ENCODE measurements around the gene C13orf46. TPM values are rescaled to one million over a fixed set of nuclear protein-coding genes. Genes with fewer than 3 reads are reported as not detected.

The C13orf46 gene
- total RNA-seq, 4 donors from 2014 or later: 0.17 to 0.94 (median 0.44) TPM; not detected in 1

DNA sequence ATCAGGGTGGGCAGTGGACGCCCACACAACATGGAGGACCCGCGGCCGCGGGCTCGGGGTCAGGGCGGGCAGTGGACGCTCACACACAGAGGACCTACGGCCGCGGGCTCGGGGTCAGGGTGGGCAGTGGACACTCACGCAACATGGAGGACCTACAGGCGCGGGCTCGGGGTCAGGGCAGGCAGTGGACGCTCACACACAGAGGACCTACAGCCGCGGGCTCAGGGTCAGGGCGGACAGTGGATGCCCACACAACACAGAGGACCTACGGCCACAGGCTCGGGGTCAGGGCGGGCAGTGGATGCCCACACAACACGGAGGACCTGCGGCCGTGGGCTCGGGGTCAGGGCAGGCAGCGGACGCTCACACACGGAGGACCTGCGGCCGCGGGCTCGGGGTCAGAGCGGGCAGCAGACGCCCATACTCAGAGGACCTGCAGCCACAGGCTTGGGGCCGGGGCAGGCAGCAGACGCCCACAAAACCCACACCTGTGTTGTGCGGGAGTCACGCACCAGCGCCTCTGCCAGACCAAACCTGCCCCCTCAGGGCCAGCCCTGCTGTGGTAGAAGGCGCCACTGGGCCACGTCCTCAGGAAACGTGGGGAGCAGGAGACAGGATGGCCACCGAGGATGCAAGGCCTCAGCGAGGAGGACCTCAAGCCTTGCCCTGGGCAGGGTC, 27.6 kb upstream of the C13orf46 start:
- TF ChIP-seq, protein P1, sequence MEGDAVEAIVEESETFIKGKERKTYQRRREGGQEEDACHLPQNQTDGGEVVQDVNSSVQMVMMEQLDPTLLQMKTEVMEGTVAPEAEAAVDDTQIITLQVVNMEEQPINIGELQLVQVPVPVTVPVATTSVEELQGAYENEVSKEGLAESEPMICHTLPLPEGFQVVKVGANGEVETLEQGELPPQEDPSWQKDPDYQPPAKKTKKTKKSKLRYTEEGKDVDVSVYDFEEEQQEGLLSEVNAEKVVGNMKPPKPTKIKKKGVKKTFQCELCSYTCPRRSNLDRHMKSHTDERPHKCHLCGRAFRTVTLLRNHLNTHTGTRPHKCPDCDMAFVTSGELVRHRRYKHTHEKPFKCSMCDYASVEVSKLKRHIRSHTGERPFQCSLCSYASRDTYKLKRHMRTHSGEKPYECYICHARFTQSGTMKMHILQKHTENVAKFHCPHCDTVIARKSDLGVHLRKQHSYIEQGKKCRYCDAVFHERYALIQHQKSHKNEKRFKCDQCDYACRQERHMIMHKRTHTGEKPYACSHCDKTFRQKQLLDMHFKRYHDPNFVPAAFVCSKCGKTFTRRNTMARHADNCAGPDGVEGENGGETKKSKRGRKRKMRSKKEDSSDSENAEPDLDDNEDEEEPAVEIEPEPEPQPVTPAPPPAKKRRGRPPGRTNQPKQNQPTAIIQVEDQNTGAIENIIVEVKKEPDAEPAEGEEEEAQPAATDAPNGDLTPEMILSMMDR (IDR thresholded peaks at IDR 0.05; ENCODE audit: low read depth): no peak

DNA sequence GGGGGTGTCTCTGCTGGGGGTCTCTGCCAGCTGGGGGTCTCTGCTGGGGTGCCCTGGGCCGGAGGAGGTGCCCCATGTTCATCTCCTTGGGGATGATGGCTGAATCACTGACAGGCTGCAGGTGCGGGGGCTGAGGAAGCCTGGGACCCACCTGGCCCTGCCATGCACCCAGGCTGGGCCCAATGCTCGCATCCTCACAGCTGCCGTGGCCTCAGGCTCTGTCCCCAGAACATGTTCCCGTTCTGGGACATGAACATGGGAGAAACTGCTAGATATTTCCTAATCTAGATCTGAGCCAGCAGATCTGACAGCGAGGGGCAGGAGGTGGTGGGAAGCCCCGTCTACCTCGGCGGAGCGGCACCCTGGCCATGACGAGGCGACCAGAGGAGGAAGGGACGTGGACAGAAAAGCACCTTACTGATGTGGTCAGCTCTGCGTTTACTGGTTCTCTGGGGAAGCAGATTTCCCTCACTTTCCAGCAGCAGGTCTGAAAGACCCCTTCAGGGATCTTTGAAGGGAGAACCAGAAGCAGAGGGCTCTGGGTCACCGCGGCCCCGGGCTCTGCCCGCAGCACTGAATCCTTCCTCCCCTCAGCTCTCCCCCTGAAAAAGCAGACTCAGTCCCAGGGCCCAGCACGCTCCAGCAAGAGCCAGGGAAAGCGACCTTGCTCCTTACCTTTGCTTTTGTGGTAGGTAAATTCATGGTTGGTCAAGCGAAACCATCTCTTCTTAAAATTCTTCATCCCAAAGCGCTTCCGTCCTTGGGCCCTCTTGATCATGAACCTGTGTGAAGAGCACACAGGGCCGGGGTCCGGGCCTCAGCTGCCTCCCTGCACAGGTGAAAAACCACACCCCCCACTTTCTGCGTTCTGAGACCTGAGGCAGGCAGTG, 26.5 kb upstream of the C13orf46 start:
- TF ChIP-seq, protein P1 (IDR thresholded peaks at IDR 0.05; ENCODE audit: low read depth): no peak

DNA sequence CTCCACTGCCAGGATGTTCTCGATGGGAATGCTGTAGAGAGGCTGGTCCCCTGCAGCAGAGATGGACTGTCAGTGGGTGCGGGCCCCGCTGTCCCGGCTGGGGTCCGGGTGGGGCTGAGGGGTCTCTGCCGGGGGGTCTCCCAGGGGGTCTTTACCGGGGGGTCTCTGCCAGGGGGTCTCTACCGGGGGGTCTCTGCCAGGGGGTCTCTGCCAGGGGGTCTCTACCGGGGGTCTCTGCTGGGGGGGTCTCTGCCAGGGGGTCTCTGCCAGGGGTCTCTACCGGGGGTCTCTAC, 25.7 kb upstream of the C13orf46 start:
- TF ChIP-seq, protein P1 (IDR thresholded peaks at IDR 0.05; ENCODE audit: low read depth): no peak

DNA sequence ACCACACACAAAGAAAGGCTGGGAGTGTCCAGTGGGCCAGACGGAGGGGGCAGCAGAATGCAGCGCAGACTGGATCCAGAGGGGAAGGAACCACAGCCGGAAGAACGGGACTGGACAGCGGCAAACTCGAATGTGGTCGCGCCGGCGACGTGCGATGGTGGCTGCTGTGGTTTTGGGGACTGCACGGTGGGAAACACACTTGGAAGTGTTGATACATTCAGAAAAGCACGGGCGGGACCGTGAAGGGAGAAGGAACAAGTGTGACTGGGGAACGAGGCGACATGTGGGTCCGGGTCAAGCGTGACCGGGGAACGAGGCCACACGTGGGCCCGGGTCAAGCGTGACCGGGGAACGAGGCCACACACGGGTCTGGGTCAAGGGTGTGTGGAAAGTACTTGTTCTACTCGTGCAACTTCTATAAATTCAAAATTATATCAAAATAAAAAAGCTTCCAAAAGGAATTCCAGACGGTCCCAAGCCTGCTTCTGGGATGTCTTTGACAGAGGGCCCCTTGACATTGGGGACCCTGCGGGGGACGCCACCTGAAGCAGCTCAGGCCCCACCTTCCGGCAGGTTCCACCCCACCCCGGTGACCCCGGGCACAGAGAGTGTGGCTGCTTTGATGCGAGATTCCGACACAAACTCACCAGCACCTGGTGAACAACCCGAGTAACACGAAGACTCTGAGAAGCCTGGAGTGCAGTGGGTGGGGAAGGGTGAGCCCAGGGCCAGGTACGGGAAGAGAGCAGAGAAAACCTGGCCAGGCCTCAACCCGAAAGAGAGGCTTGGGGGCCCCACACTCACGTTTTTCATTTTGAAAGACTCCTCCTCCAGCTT, 25.1 kb upstream of the C13orf46 start:
- TF ChIP-seq, protein P1 (IDR thresholded peaks at IDR 0.05; ENCODE audit: low read depth): no peak

DNA sequence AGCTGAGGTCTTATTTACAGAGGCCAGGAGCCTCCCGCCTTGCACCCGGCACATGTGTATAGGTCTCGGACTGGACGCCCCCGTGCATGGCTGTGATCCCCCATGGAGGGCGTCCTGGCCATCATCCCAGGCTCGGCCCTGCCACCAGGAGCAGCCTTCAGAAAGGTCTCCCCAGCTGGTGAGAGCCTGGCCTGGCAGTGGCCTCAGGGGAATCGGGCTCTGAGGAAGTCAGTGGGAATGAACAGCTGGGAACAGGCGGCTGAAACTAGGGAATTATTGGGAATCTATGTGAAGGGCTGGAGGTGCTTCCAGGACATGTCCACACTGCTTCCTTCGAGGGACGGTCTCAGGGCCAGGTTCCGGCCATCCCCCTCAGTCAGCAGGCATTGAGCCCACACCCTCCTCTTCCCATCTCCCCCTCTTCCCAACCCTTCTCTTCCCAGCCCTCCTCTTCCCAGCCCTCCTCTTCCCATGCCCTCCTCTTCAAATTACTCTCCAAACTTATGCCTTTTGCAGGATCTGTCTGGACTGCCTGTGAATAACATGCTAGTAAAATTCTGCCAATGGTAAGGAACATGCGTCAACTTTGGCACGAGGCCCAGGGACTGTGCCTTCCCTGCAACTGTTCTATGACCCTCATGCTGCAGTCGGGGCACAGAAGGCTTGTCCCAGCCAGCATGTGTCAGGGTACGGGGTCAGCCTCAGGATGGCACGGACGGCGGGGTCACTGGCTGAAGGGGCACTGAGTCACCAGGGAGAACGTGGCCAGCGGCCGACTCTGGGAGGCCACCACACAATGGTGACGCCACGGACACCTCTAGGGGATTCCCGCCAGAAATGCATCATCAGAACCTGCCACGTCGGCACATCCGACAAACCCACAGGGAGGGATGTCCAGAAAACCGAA, 24.2 kb upstream of the C13orf46 start:
- TF ChIP-seq, protein P1 (IDR thresholded peaks at IDR 0.05; ENCODE audit: low read depth): no peak

DNA sequence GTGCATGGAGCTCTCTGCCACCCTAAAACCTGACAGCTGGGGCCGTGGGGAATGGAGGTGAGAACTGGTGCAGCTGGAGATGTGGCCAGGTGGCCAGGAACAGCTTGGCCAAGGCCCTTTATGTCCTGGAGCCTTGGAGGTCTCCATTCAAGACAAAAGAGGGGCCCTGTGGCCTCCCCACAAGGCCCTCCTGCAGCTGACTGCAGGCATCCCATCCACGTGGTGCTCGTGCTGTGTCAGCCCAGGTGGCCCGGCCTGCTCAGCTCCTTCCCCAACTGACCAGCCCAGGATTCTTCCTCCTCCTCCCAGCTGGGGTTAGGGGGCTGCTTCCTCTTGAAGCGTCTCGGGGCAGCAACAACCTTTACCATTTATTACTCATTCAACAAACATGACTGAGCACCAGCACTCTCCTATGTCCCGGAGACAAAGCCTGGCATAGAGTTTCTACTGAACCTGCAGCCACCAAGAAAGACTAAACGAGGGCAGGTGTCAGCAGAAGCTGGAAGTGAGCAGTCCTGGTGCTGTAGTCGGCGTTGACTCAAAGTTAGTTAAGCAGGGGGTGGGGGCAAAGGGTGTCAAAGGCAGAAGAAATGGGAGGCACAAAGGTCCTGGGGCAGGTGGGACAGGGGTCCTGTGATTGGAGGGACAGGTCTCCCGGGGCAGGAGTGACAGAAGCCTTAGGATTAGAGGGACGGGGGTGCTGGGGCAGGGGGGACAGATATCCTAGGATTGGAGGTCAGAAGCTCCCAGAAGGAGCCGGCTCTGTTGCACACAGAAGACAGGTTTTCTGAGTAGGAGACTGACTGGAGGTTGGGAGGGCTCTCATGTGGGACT, 23.3 kb upstream of the C13orf46 start:
- TF ChIP-seq, protein P1 (IDR thresholded peaks at IDR 0.05; ENCODE audit: low read depth): no peak

Measured in subcutaneous adipose tissue (tissue), 4 donors.